ENCODE data around the gene RIPOR3.

DNA sequence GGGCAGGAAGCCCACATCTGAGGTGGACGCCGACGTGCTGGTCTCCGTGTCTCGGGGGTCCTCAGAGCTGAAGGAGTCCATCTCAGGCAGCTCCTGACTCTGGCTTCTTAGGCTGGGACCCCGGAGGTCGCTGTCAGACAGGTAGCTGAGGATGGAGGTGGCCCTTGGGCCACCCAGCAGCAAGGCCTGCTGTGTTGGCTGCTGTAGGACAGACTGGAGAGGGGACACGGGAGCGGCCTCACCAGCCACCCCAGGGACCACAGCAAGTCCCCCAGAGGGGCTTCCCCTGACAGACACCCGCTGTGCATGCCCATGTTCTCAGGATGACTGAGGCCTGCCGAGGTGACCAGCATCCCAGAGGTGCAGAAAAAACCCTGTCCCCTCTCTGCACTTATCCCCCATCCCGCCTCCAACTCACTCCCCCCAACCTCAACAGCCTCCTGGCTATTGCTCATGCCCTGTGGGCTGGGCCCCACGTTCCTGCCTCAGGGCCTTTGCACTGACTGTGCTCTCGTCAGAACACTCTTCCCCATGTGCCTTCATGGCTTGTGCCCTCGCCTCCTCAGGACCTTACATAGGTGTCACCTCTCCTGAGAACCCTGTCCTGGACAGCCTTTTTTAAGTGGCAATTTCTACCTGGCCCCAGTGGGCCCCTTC, 88.8 kb downstream of the RIPOR3 start:
- TF ChIP-seq CTCF (IDR thresholded peaks at IDR 0.05) (no peak), POLR2A (IDR thresholded peaks at IDR 0.05) (no peak)
